Body of pancreas (tissue), 4 donors: ENCODE results near the gene TAF6. TPM values are rescaled to one million over a fixed set of nuclear protein-coding genes. Genes with fewer than 3 reads are reported as not detected.

Source experiments
- ATAC-seq: fragments of 150-250 bp; one replicate; pipeline ENCODE4 v1.9.1; 2016
- DNase-seq, 4 donors: peaks; one replicate each; pipeline ENCODE4 v3.0.0-alpha.2; 2019
- H3K27ac ChIP-seq, 4 donors: fragments of 200-600 bp; sonication (generic); 1 replicate in 3 of 4; 2 replicates in 1 of 4; pipeline versions ENCODE4 v1.5.1 to v1.6.1; 2016 to 2019; ENCODE audit warnings: mild to moderate bottlenecking in 1 of 4, mixed read lengths in 1 of 4, moderate library complexity in 1 of 4
- H3K27me3 ChIP-seq, 2 donors: fragments of 200-600 bp; sonication (generic); one replicate each; pipeline ENCODE4 v1.6.0; 2016; ENCODE audit warnings: mild to moderate bottlenecking in 1 of 2
- H3K36me3 ChIP-seq, 2 donors: fragments of 200-600 bp; sonication (generic); replicated peaks in 1 of 2; 2 replicates each; pipeline ENCODE4 v1.5.1; 2016; ENCODE audit warnings: low read depth in 2 of 2; ENCODE audit not compliant: insufficient read depth in 1 of 2
- H3K4me1 ChIP-seq: fragments of 200-600 bp; sonication (generic); one replicate; pipeline ENCODE4 v1.6.0; 2016
- H3K4me3 ChIP-seq, 2 donors: fragments of 200-600 bp; sonication (generic); 1 replicate in 1 of 2; 2 replicates in 1 of 2; pipeline ENCODE4 v1.5.1; 2016 to 2019
- H3K9me3 ChIP-seq, 3 donors: fragments of 200-600 bp; sonication (generic); 1 replicate in 2 of 3; 2 replicates in 1 of 3; pipeline ENCODE4 v1.5.1; 2016
- CTCF ChIP-seq, 7 experiments: fragments of 450-650 bp in 4 of 7; fragments of 200-600 bp in 3 of 7; sonication (generic) in 3 of 7; IDR thresholded peaks; one replicate each; pipeline ENCODE4 v1.5.1; 2016 to 2019; ENCODE audit warnings: antibody characterized with exemption in 7 of 7
- POLR2A ChIP-seq, 3 donors: fragments of 450-650 bp; IDR thresholded peaks; one replicate each; pipeline ENCODE4 v1.6.1; 2016; ENCODE audit warnings: antibody characterized with exemption in 3 of 3, mild to moderate bottlenecking in 2 of 3
- WGBS, 2 donors: methylation state at CpG; one replicate each; pipeline ENCODE4 v1.1.5; 2017; 5-methylcytosine and 5-hydroxymethylcytosine counted together
- intact Hi-C: fragments of 100-400 bp; cut with DNase I; formaldehyde crosslinking; loops from one replicate; pipeline ENCODE4 v1.15.1; 2023
- total RNA-seq, 2 donors: library from RNA; depleted of rRNA; stranded (reverse); fragments of >200 nt; gene quantifications; one replicate each; pipeline ENCODE4 v1.1.0, GENCODE V29; 2016

Gene TAF6
- total RNA-seq, 2 donors from 2014 or later: 30.4 to 51.7 TPM

DNA sequence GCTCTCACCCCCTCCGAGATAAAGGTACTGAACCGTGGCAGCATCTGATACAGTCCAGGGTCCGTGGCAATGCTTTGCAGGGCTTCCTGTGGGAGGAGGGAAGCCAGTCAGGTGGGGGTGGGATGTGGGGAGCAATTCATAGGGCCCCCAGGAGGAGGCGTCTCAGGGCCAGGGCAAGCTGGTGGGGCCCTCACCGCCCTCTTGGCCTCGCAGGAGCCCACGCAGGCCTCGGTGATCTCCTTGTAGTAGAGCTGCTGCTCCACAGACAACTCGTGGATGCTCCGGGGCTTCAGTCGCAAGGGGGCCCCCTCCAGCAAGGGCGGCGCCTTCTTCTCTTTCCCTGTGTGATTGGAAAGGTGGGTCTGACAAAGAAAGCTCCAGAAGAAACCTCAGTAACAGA is 7.2 kb downstream of the TAF6 start:
- no peaks in the 10 kb centered on the region for H3K9me3 ChIP-seq
- H3K27ac ChIP-seq: no peak overlapping the region
- ATAC-seq (no peak), DNase-seq (no peak)
- H3K4me1 ChIP-seq: no peaks in the 10 kb centered on the region
- peaks cover 3 to 9% of the 10 kb centered on the region in 2 donors for H3K36me3 ChIP-seq
- WGBS, 2 donors: 80 to 90% methylated on average over 10 of the region's 13 CpGs
- no peaks in the 10 kb centered on the region for H3K27me3 ChIP-seq
- H3K4me3 ChIP-seq: no peak overlapping the region
- intact Hi-C loops: no loop called here
- TF ChIP-seq POLR2A (IDR thresholded peaks at IDR 0.05): no peak
- no peak for TF ChIP-seq CTCF (IDR thresholded peaks at IDR 0.05)

DNA sequence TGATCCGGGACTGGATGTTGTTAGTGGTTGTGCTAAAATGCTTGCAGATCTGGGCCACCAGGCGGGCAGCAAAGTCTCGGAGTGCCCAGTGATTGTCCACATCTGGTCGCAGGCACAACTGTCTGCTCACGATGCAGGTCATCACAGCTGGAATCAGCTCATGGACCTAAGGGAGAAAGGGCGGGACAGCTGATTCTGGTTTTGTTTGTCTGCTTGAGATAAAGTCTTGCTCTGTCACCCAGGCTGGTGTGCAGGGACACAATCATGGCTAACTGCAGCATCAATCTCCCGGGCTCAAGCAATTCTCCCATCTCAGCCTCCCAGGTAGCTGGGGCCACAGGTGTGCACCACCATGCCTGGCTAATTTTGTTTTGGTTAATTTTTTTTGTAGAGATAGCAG is 8.0 kb downstream of the TAF6 start:
- DNase-seq (no peak), ATAC-seq (no peak)
- Histone ChIP-seq H3K4me3 (no peak overlapping the region), H3K9me3 (no peaks in the 10 kb centered on the region), H3K27ac (no peak overlapping the region), H3K36me3 (peaks cover 3 to 10% of the 10 kb centered on the region in 2 donors), H3K4me1 (no peaks in the 10 kb centered on the region), H3K27me3 (no peaks in the 10 kb centered on the region)
- 92 to 96% methylated on average over 7 of the region's 7 CpGs for WGBS, 2 donors
- TF ChIP-seq POLR2A (IDR thresholded peaks at IDR 0.05) (no peak), CTCF (IDR thresholded peaks at IDR 0.05) (no peak)
- intact Hi-C loops: no loop called here

DNA sequence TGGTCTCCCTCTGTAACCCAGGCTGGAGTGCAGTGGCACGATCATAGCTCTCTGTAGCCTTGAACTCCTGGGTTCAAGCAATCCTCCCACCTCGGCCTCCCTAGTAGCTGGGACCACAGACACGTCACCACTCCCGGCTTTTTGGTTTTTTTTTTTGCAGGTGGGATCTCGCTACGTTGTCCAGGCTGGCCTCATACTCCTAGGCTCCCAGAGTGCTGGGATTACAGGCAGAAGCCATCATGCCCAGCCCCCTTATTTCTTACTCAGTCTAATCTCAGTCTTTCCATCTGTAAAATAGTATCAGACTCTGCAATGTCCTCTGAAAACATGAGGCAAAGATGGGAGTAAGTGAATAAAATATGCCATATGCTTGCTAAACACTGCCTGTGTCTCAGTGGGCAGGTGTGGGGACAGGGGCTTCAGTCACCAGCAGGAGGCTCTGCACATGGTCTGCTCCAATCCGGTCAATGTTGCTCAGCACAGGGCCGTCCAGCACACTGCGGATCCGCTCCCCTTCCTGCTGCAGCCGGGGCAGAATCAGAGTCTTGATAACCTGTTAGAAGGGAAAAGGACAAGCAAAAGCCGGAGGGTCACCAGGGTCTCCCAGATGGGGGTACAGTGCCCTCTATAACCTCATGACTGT is 9.5 kb downstream of the TAF6 start:
- no peak for ATAC-seq
- intact Hi-C loops: no loop called here
- TF ChIP-seq POLR2A (IDR thresholded peaks at IDR 0.05): no peak
- TF ChIP-seq CTCF (IDR thresholded peaks at IDR 0.05): no peak
- Histone ChIP-seq H3K4me3 (no peak overlapping the region), H3K9me3 (no peaks in the 10 kb centered on the region), H3K27ac (no peak overlapping the region), H3K36me3 (peaks cover 3 to 12% of the 10 kb centered on the region in 2 donors), H3K27me3 (no peaks in the 10 kb centered on the region), H3K4me1 (no peaks in the 10 kb centered on the region)
- WGBS, 2 donors: 78 to 88% methylated on average over 12 of the region's 12 CpGs
- DNase-seq: no peak

- no peaks in the 10 kb centered on the region for H3K27me3 ChIP-seq
- intact Hi-C loops: no loop called here
- TF ChIP-seq POLR2A (IDR thresholded peaks at IDR 0.05): no peak
- TF ChIP-seq CTCF (IDR thresholded peaks at IDR 0.05): no peak
- ATAC-seq: no peak
- peaks cover 3 to 16% of the 10 kb centered on the region in 2 donors for H3K36me3 ChIP-seq
- no peaks in the 10 kb centered on the region for H3K4me1 ChIP-seq
- DNase-seq: no peak
- no peak overlapping the region for H3K27ac ChIP-seq
- WGBS, 2 donors: 78 to 81% methylated on average over 10 to 11 of the region's 11 CpGs
- no peak overlapping the region for H3K4me3 ChIP-seq
- H3K9me3 ChIP-seq: no peaks in the 10 kb centered on the region
These were observed 11.3 kb downstream of the TAF6 start for GRCh38 chr7:100107890-100108289.

- Histone ChIP-seq H3K9me3 (no peaks in the 10 kb centered on the region), H3K4me1 (peaks cover 6% of the 10 kb centered on the region), H3K27me3 (no peaks in the 10 kb centered on the region), H3K27ac (no peak overlapping the region), H3K4me3 (no peak overlapping the region), H3K36me3 (peaks cover 3 to 14% of the 10 kb centered on the region in 2 donors)
- no peak for ATAC-seq
- intact Hi-C loops: no loop called here
- TF ChIP-seq CTCF (IDR thresholded peaks at IDR 0.05) (no peak), POLR2A (IDR thresholded peaks at IDR 0.05) (no peak)
- DNase-seq: no peak
- 85 to 89% methylated on average over 20 to 23 of the region's 25 CpGs for WGBS, 2 donors
These were observed 11.9 kb downstream of the TAF6 start for GRCh38 chr7:100107125-100107737.
